IMR-90 (cell line): Measurements from ENCODE around the gene PRKCE. TPM values are rescaled to one million over a fixed set of nuclear protein-coding genes. Genes with fewer than 3 reads are reported as not detected.
A peak's percentile ranks its signal among the peaks of the same experiment; 100 is the strongest.

Experiments used
- ATAC-seq: fragments of 200-7000 bp; cut with Tn5 transposase; 2 replicates; pipeline ENCODE4 v1.9.1; 2020; ENCODE audit warnings: low read depth, mild to moderate bottlenecking, moderate library complexity
- BruUV-seq: library from RNA; stranded (reverse); fragments of 400-500 nt; replicated peaks from 2 replicates; lab custom pipeline; 2021; lab: Mats Ljungman, UMichigan
- CTCF ChIA-PET: fragments of 300-600 bp; formaldehyde crosslinking; extraction: SDS; loops from one replicate; lab custom pipeline; 2021; ENCODE audit warnings: antibody characterized with exemption; lab: Yijun Ruan, JAX
- POLR2A ChIA-PET: fragments of 300-600 bp; sonication (Branson Sonifier 250); formaldehyde crosslinking; loops from one replicate; lab custom pipeline; 2022; ENCODE audit warnings: antibody characterized with exemption; ENCODE audit not compliant: unreplicated experiment; lab: Charles Lee
- DNase-seq: peaks from one replicate; pipeline ENCODE4 v3.0.0; 2013
- H2AFZ ChIP-seq: replicated peaks from 2 replicates; pipeline ENCODE3; 2013; ENCODE audit warnings: low read length, mild to moderate bottlenecking; ENCODE audit not compliant: poor library complexity
- H2AK5ac ChIP-seq: 2 replicates; pipeline ENCODE4 v1.6.1; 2013; ENCODE audit warnings: low read depth, low read length, inconsistent platforms
- H2AK9ac ChIP-seq: replicated peaks from 2 replicates; pipeline ENCODE3; 2013; ENCODE audit warnings: mild to moderate bottlenecking, low read depth, low read length, moderate library complexity; ENCODE audit not compliant: poor library complexity
- H2BK120ac ChIP-seq: 2 replicates; pipeline ENCODE4 v1.6.1; 2013; ENCODE audit warnings: low read depth, low read length, inconsistent platforms
- H2BK15ac ChIP-seq: 3 replicates; pipeline ENCODE4 v1.6.1; 2013; ENCODE audit warnings: low read depth, low read length, inconsistent platforms
- H2BK20ac ChIP-seq: 2 replicates; pipeline ENCODE4 v1.6.1; 2013; ENCODE audit warnings: low read depth, mild to moderate bottlenecking, inconsistent platforms, low read length, moderate library complexity
- H2BK5ac ChIP-seq: 2 replicates; pipeline ENCODE4 v1.6.1; 2013; ENCODE audit warnings: mild to moderate bottlenecking, low read depth, low read length, inconsistent platforms; ENCODE audit not compliant: poor library complexity, severe bottlenecking
- H3K14ac ChIP-seq: replicated peaks from 2 replicates; pipeline ENCODE4 v1.6.1; 2013; ENCODE audit warnings: low read depth, low read length, inconsistent platforms
- H3K18ac ChIP-seq: 2 replicates; pipeline ENCODE4 v1.6.1; 2013; ENCODE audit warnings: low read depth, low read length, control low read depth
- H3K23ac ChIP-seq: 2 replicates; pipeline ENCODE4 v1.6.1; 2013; ENCODE audit warnings: low read depth, low read length, inconsistent platforms
- H3K27ac ChIP-seq: 2 replicates; pipeline ENCODE4 v1.5.1; 2013; ENCODE audit warnings: mild to moderate bottlenecking, control low read depth, low read length; ENCODE audit not compliant: insufficient read depth
- H3K27me3 ChIP-seq: 2 replicates; pipeline ENCODE4 v1.6.1; 2013; ENCODE audit warnings: low read length; ENCODE audit not compliant: control insufficient read depth, insufficient read depth
- H3K36me3 ChIP-seq: 2 replicates; pipeline ENCODE4 v1.6.1; 2013; ENCODE audit warnings: low read length, mixed read lengths; ENCODE audit not compliant: control insufficient read depth, insufficient read depth
- H3K4ac ChIP-seq: 2 replicates; pipeline ENCODE4 v1.6.1; 2013; ENCODE audit warnings: low read depth, low read length, inconsistent platforms
- H3K4me1 ChIP-seq: 2 replicates; pipeline ENCODE4 v1.6.1; 2013; ENCODE audit warnings: low read length, mixed read lengths; ENCODE audit not compliant: control insufficient read depth, insufficient read depth
- H3K4me2 ChIP-seq: 2 replicates; pipeline ENCODE4 v1.6.1; 2013; ENCODE audit warnings: low read depth, mild to moderate bottlenecking, control low read depth, low read length, moderate library complexity
- H3K4me3 ChIP-seq: 2 replicates; pipeline ENCODE4 v1.5.1; 2013; ENCODE audit warnings: low read depth, mild to moderate bottlenecking, control low read depth, low read length, moderate library complexity; ENCODE audit not compliant: insufficient read depth
- H3K56ac ChIP-seq: 2 replicates; pipeline ENCODE4 v1.6.1; 2013; ENCODE audit warnings: low read length, inconsistent platforms; ENCODE audit not compliant: insufficient read depth; ENCODE audit errors: extremely low read depth
- H3K79me1 ChIP-seq, 2 experiments: 2 replicates each; pipeline ENCODE4 v1.6.1; 2013; ENCODE audit warnings: low read length in 2 of 2, inconsistent platforms in 1 of 2, low read depth in 1 of 2
- H3K9ac ChIP-seq: 2 replicates; pipeline ENCODE4 v1.6.1; 2013; ENCODE audit warnings: low read depth, low read length, control low read depth
- H3K9me1 ChIP-seq: 2 replicates; pipeline ENCODE4 v1.6.1; 2013; ENCODE audit warnings: low read length, inconsistent platforms; ENCODE audit not compliant: insufficient read depth
- H3K9me3 ChIP-seq: 2 replicates; pipeline ENCODE4 v1.6.1; 2013; ENCODE audit warnings: low read length; ENCODE audit not compliant: control insufficient read depth, insufficient read depth
- H4K20me1 ChIP-seq: 2 replicates; pipeline ENCODE4 v1.6.1; 2013; ENCODE audit warnings: low read length, inconsistent platforms; ENCODE audit not compliant: insufficient read depth
- H4K5ac ChIP-seq: 2 replicates; pipeline ENCODE4 v1.6.1; 2013; ENCODE audit warnings: mild to moderate bottlenecking, low read depth, low read length, control low read depth
- H4K8ac ChIP-seq, 2 experiments: 2 replicates each; pipeline ENCODE4 v1.6.1; 2013; ENCODE audit warnings: low read depth in 2 of 2, low read length in 2 of 2, control low read depth in 1 of 2, inconsistent platforms in 1 of 2
- H4K91ac ChIP-seq: 2 replicates; pipeline ENCODE4 v1.6.1; 2013; ENCODE audit warnings: low read depth, low read length, inconsistent platforms; ENCODE audit not compliant: insufficient read depth
- BHLHE40 ChIP-seq: fragments of 150-350 bp; IDR thresholded peaks from 2 replicates; pipeline ENCODE4 v1.6.1; 2016; ENCODE audit warnings: mild to moderate bottlenecking, low read depth, low read length
- CEBPB ChIP-seq: IDR thresholded peaks from 2 replicates; pipeline ENCODE4 v1.6.1; 2012; ENCODE audit warnings: low read depth, low read length, improper control_type of control experiment
- CHD1 ChIP-seq: IDR thresholded peaks from 2 replicates; pipeline ENCODE4 v1.6.1; 2012; ENCODE audit warnings: low read depth, low read length, improper control_type of control experiment
- FOS ChIP-seq: fragments of 150-350 bp; IDR thresholded peaks from 2 replicates; pipeline ENCODE4 v1.6.1; 2016; ENCODE audit warnings: low read depth, low read length
- MAFK ChIP-seq: IDR thresholded peaks from 2 replicates; pipeline ENCODE4 v1.6.1; 2012; ENCODE audit warnings: low read depth, low read length, improper control_type of control experiment
- MAZ ChIP-seq: IDR thresholded peaks from 2 replicates; pipeline ENCODE4 v1.6.1; 2012; ENCODE audit warnings: low read depth, mild to moderate bottlenecking, low read length, improper control_type of control experiment, moderate library complexity, borderline replicate concordance
- MXI1 ChIP-seq: IDR thresholded peaks from 2 replicates; pipeline ENCODE4 v1.6.1; 2012; ENCODE audit warnings: low read depth, mild to moderate bottlenecking, low read length, moderate library complexity, borderline replicate concordance
- NFE2L2 ChIP-seq: fragments of 150-350 bp; IDR thresholded peaks from 2 replicates; pipeline ENCODE4 v1.6.1; 2016; ENCODE audit warnings: low read depth, mild to moderate bottlenecking, low read length
- POLR2A ChIP-seq: IDR thresholded peaks from 2 replicates; pipeline ENCODE4 v1.6.1; 2012; ENCODE audit warnings: mild to moderate bottlenecking, low read depth, low read length
- RAD21 ChIP-seq: IDR thresholded peaks from 2 replicates; pipeline ENCODE4 v1.6.1; 2012; ENCODE audit warnings: low read length, improper control_type of control experiment
- RCOR1 ChIP-seq: IDR thresholded peaks from 2 replicates; pipeline ENCODE4 v1.6.1; 2012; ENCODE audit warnings: mild to moderate bottlenecking, low read length, improper control_type of control experiment; ENCODE audit not compliant: insufficient replicate concordance
- RFX5 ChIP-seq: IDR thresholded peaks from 2 replicates; pipeline ENCODE4 v1.8.0; 2012; ENCODE audit warnings: low read depth, mild to moderate bottlenecking, low read length, moderate library complexity
- SMC3 ChIP-seq: fragments of 150-350 bp; IDR thresholded peaks from 2 replicates; pipeline ENCODE4 v1.6.1; 2016; ENCODE audit warnings: low read depth, mild to moderate bottlenecking, antibody characterized with exemption, low read length, moderate library complexity
- WGBS, 2 experiments: methylation state at CpG; one replicate each; pipeline versions ENCODE4 v1.1.5 to v1.1.7; 2013; ENCODE audit warnings: missing lambda C conversion rate in 2 of 2; ENCODE audit not compliant: insufficient read length in 1 of 2; ENCODE audit errors: extremely low coverage in 2 of 2; 5-methylcytosine and 5-hydroxymethylcytosine counted together
- dilution Hi-C: fragments of 300-500 bp; cut with HindIII; formaldehyde crosslinking; loops from one replicate; pipeline ENCODE4 v1.14.3; 2018; ENCODE audit warnings: low sequenced_read_pairs; ENCODE audit not compliant: unreplicated experiment
- in situ Hi-C: fragments of 300-500 bp; cut with MboI; formaldehyde crosslinking; loops from 3 replicates; pipeline ENCODE4 v1.14.3; 2019; ENCODE audit warnings: low sequenced_read_pairs, inconsistent platforms, mixed read lengths
- intact Hi-C: fragments of 100-400 bp; cut with micrococcal nuclease; formaldehyde crosslinking; loops from 2 replicates; pipeline ENCODE4 v1.10.0; 2022
- polyA plus RNA-seq, 3 experiments: library from polyadenylated mRNA; depleted of rRNA; stranded (reverse); fragments of >200 nt; gene quantifications; 2 replicates each; pipeline ENCODE4 v1.2.3, GENCODE V29; 2012; ENCODE audit warnings: low replicate concordance in 1 of 3
- total RNA-seq: library from RNA; depleted of rRNA; stranded (reverse); fragments of >200 nt; gene quantifications from 2 replicates; pipeline ENCODE4 v1.2.3, GENCODE V29; 2012
- TF ChIP-seq, protein P1 (sequence below): fragments of 150-350 bp; IDR thresholded peaks from 2 replicates; pipeline ENCODE4 v1.6.1; 2016; ENCODE audit warnings: low read depth, mild to moderate bottlenecking, low read length, moderate library complexity, borderline replicate concordance
- TF ChIP-seq, protein P2 (sequence below): conservative IDR thresholded peaks from 2 replicates; pipeline ENCODE4 v1.5.1; 2012; ENCODE audit warnings: mild to moderate bottlenecking, low read depth, low read length, improper control_type of control experiment

Gene PRKCE
- total and polyA plus RNA-seq, 2 of the 4 experiments (the other 2 are of a cell fraction), result 8.1 to 32.4 TPM

DNA sequence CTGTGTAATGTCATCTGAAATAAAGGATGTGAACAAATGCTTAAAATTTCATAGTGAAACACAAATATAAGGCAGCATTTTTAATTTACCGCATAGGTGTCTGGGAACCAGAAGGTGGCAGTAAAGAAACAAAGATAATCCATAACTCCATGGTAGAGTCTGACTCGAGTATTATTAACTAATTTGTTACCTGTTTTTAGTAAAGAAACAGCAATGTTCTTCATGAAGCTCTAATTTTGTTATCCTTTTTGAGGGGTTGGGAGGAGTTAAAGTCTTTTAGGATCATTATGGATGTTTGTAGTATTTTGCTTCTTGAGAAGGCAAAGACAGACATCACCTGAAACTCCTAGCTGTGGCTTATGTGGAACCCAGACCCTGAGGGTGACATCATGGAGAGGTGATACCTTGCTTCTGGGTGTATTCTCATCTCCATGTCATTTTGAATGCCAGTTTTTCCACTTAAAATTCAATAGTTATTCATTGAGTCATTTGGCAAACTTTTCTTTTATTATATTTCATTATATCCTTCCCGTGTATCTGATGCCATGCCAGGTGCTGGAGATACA is 359.5 kb downstream of the PRKCE start:
- peak overlapping the region; percentile 79 for H3K14ac ChIP-seq
- H3K27ac ChIP-seq, result peak overlapping the region; percentile 48; the same call in 1 of the 2 replicates
- H2AFZ ChIP-seq, result no peak overlapping the region
- H2BK20ac ChIP-seq, result peak overlapping the region; percentile 99
- peak overlapping the region; percentile 49; the same call in 1 of the 2 replicates for H3K56ac ChIP-seq
- 20% methylated on average over 1 of the region's 3 CpGs; no CpG with 5 or more reads in 1 of the 2 experiments for WGBS, 2 experiments
- peak; percentile 74 for DNase-seq
- H4K8ac ChIP-seq, result peak overlapping the region; percentile 17 to 82; a peak in 3 of 4 replicates
- no peak overlapping the region for H3K4me2 ChIP-seq
- 0 out of 2 replicates have a peak overlapping the region, but pooled peaks have one; percentile 62 for H3K9ac ChIP-seq
- peak overlapping the region; percentile 83 for H2AK5ac ChIP-seq
- H3K23ac ChIP-seq, result peak overlapping the region; percentile 14; the same call in 1 of the 2 replicates
- no peaks in the 10 kb centered on the region for H3K9me3 ChIP-seq
- no peaks in the 10 kb centered on the region for H3K27me3 ChIP-seq
- H2BK120ac ChIP-seq, result peak overlapping the region; percentile 92
- peak overlapping the region; percentile 61; the same call in 1 of the 2 replicates for H4K91ac ChIP-seq
- H3K4me3 ChIP-seq, result no peak overlapping the region
- H3K79me1 ChIP-seq, result peaks cover 8 to 34% of the 10 kb centered on the region in 2 experiments
- H4K5ac ChIP-seq, result peak overlapping the region; percentile 75; the same call in 1 of the 2 replicates
- dilution Hi-C loops, result no loop called here
- peak overlapping the region; percentile 98 for H2BK5ac ChIP-seq
- ChIA-PET CTCF (interaction anchor here (0.6 to 1.0 kb wide), 5 partner anchors 12 to 954 kb away, joined by 3 to 5 read pairs (median 3); no protein-coding TSS in a partner anchor), POLR2A (no interaction called here)
- intact Hi-C loops, result loop anchor here (1.0 kb wide), 4 partner anchors 168 to 450 kb away; no protein-coding TSS in a partner anchor
- no TSS peak for BruUV-seq
- peaks cover 24% of the 10 kb centered on the region for H3K9me1 ChIP-seq
- peak overlapping the region; percentile 96 for H3K18ac ChIP-seq
- no peak overlapping the region for H2AK9ac ChIP-seq
- peak; percentile 59 for ATAC-seq
- H4K20me1 ChIP-seq, result no peaks in the 10 kb centered on the region
- H3K4ac ChIP-seq, result peak overlapping the region; percentile 84
- H3K4me1 ChIP-seq, result peaks cover 38% of the 10 kb centered on the region
- in situ Hi-C loops, result loop anchor here (25.0 kb wide), 1 partner anchor 351 kb away; no protein-coding TSS in a partner anchor
- peak overlapping the region; percentile 86; the same call in 1 of the 3 replicates for H2BK15ac ChIP-seq
- peaks cover 11% of the 10 kb centered on the region for H3K36me3 ChIP-seq
- no peak for TF ChIP-seq NFE2L2
- TF ChIP-seq POLR2A, result no peak
- TF ChIP-seq RFX5, result no peak
- TF ChIP-seq, protein P1, sequence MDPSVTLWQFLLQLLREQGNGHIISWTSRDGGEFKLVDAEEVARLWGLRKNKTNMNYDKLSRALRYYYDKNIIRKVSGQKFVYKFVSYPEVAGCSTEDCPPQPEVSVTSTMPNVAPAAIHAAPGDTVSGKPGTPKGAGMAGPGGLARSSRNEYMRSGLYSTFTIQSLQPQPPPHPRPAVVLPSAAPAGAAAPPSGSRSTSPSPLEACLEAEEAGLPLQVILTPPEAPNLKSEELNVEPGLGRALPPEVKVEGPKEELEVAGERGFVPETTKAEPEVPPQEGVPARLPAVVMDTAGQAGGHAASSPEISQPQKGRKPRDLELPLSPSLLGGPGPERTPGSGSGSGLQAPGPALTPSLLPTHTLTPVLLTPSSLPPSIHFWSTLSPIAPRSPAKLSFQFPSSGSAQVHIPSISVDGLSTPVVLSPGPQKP, result no peak
- no peak for TF ChIP-seq CEBPB
- no peak for TF ChIP-seq RCOR1
- TF ChIP-seq MXI1, result no peak
- TF ChIP-seq, protein P2, sequence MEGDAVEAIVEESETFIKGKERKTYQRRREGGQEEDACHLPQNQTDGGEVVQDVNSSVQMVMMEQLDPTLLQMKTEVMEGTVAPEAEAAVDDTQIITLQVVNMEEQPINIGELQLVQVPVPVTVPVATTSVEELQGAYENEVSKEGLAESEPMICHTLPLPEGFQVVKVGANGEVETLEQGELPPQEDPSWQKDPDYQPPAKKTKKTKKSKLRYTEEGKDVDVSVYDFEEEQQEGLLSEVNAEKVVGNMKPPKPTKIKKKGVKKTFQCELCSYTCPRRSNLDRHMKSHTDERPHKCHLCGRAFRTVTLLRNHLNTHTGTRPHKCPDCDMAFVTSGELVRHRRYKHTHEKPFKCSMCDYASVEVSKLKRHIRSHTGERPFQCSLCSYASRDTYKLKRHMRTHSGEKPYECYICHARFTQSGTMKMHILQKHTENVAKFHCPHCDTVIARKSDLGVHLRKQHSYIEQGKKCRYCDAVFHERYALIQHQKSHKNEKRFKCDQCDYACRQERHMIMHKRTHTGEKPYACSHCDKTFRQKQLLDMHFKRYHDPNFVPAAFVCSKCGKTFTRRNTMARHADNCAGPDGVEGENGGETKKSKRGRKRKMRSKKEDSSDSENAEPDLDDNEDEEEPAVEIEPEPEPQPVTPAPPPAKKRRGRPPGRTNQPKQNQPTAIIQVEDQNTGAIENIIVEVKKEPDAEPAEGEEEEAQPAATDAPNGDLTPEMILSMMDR, result peak; percentile 76
- no peak for TF ChIP-seq MAFK
- no peak for TF ChIP-seq FOS
- TF ChIP-seq BHLHE40, result no peak
- TF ChIP-seq CHD1, result no peak
- TF ChIP-seq MAZ, result no peak
- TF ChIP-seq SMC3, result peak; percentile 62
- peak; percentile 70 for TF ChIP-seq RAD21
